C4-2B (cell line): ENCODE data around the gene BST2.
"Not testable (repeated sequence)": the region's sequence is repeated elsewhere in the genome, so short reads cannot be mapped to it uniquely, and the experiment has no call there.

Experiments
- H3K27ac ChIP-seq: fragments of 450-650 bp; 2 replicates; pipeline ENCODE4 v1.5.1; 2017
- ZFX ChIP-seq: fragments of 450-650 bp; IDR thresholded peaks from 2 replicates; pipeline ENCODE4 v1.6.1; 2017
- TF ChIP-seq, protein P1 (sequence below): fragments of 450-650 bp; conservative IDR thresholded peaks from 2 replicates; pipeline ENCODE4 v1.5.1; 2017; ENCODE audit warnings: mild to moderate bottlenecking

BST2 gene

DNA sequence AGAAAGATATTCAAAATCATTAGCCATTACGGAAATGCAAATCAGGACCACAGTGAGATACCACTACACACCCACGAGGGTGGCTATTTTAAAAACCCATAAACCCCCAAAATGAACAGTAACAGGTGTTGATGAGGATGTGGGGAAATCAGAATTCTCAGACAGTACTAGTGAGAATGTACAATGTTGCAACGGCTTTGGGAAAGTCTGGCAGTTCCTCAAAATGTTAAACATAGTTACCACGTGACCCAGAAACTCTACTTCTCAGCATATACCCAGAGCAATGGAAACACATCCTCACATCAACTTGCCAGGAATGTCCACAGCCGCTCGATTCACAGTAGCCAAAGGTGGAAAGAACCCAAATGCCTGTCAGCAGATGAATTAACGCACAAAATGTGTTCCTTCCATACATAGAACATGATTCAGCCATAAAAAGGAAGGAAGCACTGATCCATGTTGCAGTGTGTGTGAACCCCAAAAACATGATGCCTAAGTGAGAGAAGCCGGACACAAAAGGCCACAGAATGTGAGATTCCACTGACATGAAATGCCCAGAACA is 35.3 kb downstream of the BST2 start:
- TF ChIP-seq ZFX = no peak
- TF ChIP-seq, protein P1, sequence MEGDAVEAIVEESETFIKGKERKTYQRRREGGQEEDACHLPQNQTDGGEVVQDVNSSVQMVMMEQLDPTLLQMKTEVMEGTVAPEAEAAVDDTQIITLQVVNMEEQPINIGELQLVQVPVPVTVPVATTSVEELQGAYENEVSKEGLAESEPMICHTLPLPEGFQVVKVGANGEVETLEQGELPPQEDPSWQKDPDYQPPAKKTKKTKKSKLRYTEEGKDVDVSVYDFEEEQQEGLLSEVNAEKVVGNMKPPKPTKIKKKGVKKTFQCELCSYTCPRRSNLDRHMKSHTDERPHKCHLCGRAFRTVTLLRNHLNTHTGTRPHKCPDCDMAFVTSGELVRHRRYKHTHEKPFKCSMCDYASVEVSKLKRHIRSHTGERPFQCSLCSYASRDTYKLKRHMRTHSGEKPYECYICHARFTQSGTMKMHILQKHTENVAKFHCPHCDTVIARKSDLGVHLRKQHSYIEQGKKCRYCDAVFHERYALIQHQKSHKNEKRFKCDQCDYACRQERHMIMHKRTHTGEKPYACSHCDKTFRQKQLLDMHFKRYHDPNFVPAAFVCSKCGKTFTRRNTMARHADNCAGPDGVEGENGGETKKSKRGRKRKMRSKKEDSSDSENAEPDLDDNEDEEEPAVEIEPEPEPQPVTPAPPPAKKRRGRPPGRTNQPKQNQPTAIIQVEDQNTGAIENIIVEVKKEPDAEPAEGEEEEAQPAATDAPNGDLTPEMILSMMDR = no peak
- H3K27ac ChIP-seq = no peak overlapping the region

DNA sequence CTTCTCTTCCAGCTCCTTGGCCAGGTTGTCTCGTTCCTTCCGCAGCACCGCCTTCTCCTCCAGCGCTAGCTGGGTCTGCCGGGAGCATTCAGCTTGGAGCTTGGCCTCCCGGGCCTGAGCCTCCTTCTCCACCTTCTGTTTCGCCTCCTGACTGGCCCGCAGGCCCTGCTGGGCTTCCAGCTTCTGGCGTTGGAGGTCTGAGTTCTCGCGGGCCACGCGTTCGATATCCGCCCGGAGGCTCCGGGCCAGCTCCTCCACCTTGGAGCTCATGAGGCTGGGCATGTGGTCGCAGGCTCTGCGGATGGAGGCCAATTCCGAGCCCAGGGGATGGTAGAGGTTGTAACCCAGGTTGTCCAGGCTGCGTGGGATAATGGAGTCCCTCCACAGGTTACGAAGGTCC is 40.1 kb downstream of the BST2 start:
- no peak for TF ChIP-seq ZFX
- TF ChIP-seq, protein P1 = no peak
- no peak overlapping the region for H3K27ac ChIP-seq

DNA sequence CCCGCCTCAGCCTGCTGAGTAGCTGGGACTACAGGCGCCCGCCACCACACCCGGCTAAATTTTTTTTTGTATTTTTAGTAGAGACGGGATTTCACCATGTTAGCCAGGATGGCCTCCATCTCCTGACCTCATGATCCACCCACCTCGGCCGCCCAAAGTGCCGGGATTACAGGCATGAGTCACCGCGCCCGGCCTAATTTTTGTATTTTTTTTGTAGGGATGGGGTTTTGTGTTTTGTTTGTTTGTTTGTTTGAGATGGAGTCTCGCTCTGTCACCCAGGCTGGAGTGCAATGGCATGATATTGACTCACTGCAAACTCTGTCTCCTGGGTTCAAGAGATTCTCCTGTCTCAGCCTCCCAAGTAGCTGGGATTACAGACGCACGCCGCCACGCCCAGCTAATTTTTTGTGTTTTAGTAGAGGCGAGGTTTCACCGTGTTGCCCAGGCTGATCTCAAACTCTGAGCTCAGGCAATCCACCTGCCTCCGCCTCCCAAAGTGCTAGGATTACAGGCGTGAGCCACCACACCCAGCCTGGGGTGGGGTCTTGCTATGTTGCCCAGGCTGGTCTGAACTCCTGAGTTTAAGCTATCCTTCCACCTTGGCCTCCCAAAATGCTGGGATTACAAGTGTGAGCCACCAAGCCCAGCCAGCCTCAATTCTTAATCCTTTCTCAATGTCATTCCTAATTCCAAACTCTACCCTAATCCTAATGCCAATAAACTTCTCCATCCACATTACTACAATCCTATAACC is 41.4 kb downstream of the BST2 start:
- not testable (repeated sequence) for H3K27ac ChIP-seq

DNA sequence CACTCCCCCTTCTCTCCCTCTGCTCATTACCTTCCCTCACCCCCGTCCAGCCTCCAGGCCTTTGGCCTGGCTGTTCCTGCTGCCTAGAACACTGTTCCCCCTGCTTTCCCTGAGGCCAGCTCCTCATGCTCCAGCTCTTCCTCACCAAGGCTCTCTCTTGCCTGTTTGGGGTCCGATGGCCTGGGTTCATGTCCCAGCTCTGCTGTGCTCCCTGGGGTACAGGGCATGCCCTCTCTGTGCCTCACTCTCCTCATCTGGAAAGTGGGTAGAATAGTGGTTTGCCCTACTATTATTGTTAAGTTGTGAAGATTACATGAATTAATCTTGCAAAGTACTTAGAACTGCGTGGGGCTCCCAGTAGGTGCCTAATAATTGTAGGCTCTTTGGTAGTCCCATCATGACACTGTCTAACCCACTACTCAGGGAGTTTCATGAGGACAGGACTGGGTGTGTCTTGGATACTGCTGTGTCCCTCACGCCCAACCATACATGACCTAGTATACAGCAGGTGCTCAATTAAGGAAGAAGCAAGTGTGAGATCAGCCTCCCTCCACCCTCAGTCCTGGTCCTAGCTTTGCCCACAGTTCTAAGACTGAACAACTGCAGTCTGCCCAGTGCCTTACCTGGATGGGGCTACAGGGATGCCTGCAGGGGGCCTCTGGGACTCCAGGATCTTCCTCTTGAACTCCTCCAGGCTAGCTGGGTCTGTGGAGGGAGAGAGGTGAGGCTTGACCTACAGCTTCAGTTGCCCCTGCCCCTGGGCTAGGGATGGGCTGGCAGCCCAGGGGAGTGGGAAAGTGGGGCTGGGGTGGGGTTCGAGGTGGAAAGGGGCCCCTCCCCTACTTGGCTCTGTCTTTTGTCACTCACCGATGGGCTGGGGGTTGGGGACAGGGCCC is 45.3 kb downstream of the BST2 start:
- H3K27ac ChIP-seq = no peak overlapping the region
- TF ChIP-seq, protein P1 = no peak
- no peak for TF ChIP-seq ZFX

DNA sequence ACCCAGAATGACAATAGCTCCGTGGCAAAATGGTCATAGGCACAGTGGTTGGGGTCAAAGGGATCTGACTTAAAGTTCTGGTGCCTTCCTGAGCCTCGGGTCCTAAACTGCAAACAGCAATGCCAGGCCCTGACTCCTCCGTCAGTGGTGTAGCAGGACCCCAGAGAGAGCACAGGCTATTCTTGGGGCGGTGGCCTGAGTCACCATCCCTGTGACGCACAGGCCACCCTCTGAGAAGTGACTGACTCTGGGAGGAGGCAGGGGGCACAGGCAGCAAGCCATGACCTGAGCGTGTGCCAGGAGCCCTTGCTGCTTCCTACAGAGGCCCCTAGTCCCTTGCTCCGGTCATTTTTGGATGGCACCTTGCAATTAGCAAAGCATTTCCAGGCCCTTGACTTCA is 47.0 kb downstream of the BST2 start:
- TF ChIP-seq, protein P1 = no peak
- TF ChIP-seq ZFX = no peak
- no peak overlapping the region for H3K27ac ChIP-seq

DNA sequence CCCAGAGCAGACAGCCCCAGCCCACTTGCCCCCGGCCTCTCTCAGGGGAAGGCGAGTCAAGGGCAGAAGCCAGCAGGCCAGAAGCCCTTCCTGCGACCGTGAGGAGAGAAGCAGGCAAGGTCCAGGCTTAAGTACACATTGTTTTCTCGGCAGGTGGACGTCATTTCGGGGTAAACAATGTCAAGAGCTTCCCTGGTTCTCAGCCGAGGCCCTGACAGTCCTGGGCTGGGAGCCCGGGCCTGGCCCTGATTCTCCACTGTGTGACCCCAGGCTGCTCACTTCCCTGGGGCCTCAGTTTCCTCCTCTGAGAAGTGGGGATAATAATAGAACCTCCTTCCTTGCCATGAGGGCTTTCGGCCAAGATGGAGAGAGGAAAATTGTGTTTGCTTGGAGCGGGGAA is 47.7 kb downstream of the BST2 start:
- TF ChIP-seq, protein P1 = no peak
- no peak overlapping the region for H3K27ac ChIP-seq

DNA sequence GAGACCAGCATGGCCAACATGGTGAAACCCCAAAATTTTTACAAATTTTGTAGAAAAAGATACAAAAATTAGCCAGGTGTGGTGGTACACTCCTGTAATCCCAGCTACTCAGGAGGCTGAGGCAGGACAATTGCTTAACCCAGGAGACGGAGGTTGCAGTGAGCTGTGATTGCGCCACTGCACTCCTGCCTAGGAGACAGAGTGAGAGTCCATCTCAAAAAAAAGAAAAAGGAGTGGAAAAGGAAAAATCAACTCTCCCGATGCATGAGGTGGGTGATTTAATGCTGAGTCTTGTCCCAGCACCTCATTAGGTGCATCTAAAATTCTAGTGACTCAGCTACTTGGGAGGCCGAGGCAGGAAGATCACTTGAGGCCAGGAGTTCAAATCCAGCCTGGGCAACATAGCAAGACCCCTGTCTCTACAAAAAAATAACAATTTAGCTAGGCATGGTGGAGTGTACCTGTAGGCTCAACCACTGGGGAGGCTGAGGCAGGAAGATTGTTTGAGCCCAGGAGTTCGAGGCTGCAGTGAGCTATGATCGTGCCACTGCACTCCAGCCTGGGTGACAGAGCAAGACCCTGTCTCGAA is 48.3 kb downstream of the BST2 start:
- no peak for TF ChIP-seq ZFX
- TF ChIP-seq, protein P1 = no peak
- H3K27ac ChIP-seq = no peak overlapping the region
